Astrocyte (in vitro differentiated cells and primary cell): ENCODE data around the gene RSKR. TPM values are rescaled to one million over a fixed set of nuclear protein-coding genes. Genes with fewer than 3 reads are reported as not detected.

ENCODE experiments used
- DNase-seq: peaks from one replicate; pipeline ENCODE4 v3.0.0-alpha.2; 2010; ENCODE audit warnings: low read depth
- FAIRE-seq: peaks from 2 replicates; lab custom pipeline; 2011; peaks lifted over from hg19 to GRCh38; lab: Jason Lieb, UNC
- H2AFZ ChIP-seq: 2 replicates; pipeline ENCODE4 v1.6.0; 2012; ENCODE audit warnings: low read depth, low read length, inconsistent platforms
- H3K27ac ChIP-seq: 2 replicates; pipeline ENCODE4 v1.5.1; 2011; ENCODE audit warnings: low read depth, low read length, inconsistent platforms
- H3K27me3 ChIP-seq: 2 replicates; pipeline ENCODE4 v1.6.0; 2011; ENCODE audit warnings: low read length, inconsistent platforms; ENCODE audit not compliant: insufficient read depth
- H3K36me3 ChIP-seq: 2 replicates; pipeline ENCODE4 v1.5.1; 2011; ENCODE audit warnings: low read length, inconsistent platforms; ENCODE audit not compliant: insufficient read depth
- H3K4me1 ChIP-seq: 2 replicates; pipeline ENCODE4 v1.5.1; 2011; ENCODE audit warnings: low read length, inconsistent platforms; ENCODE audit not compliant: insufficient read depth
- H3K4me2 ChIP-seq: 2 replicates; pipeline ENCODE4 v1.6.0; 2012; ENCODE audit warnings: low read length, inconsistent platforms
- H3K4me3 ChIP-seq: 2 replicates; pipeline ENCODE4 v1.5.1; 2011; ENCODE audit warnings: low read depth, mild to moderate bottlenecking, low read length, inconsistent platforms; ENCODE audit not compliant: insufficient read depth
- H3K79me2 ChIP-seq: 2 replicates; pipeline ENCODE4 v1.6.0; 2012; ENCODE audit warnings: mild to moderate bottlenecking, low read length, inconsistent platforms; ENCODE audit not compliant: insufficient read depth
- H3K9ac ChIP-seq: 2 replicates; pipeline ENCODE4 v1.6.0; 2012; ENCODE audit warnings: mild to moderate bottlenecking, low read length, inconsistent platforms
- H3K9me3 ChIP-seq: 2 replicates; pipeline ENCODE4 v1.5.1; 2012; ENCODE audit warnings: low read depth, mild to moderate bottlenecking, low read length, inconsistent platforms; ENCODE audit not compliant: insufficient read depth
- H4K20me1 ChIP-seq: 2 replicates; pipeline ENCODE4 v1.6.0; 2012; ENCODE audit warnings: low read length, inconsistent platforms; ENCODE audit not compliant: insufficient read depth
- H3K27ac Mint-ChIP-seq: one replicate; pipeline ENCODE4 v1.8.0; 2021; ENCODE audit warnings: mild to moderate bottlenecking, mixed read lengths; ENCODE audit not compliant: unreplicated experiment
- H3K27me3 Mint-ChIP-seq: one replicate; pipeline ENCODE4 v1.8.0; 2021; ENCODE audit warnings: low read depth, mixed read lengths; ENCODE audit not compliant: unreplicated experiment
- H3K36me3 Mint-ChIP-seq: one replicate; pipeline ENCODE4 v1.8.0; 2021; ENCODE audit warnings: low read depth, mixed read lengths; ENCODE audit not compliant: unreplicated experiment
- H3K4me1 Mint-ChIP-seq: one replicate; pipeline ENCODE4 v1.8.0; 2021; ENCODE audit warnings: low read depth, mixed read lengths; ENCODE audit not compliant: unreplicated experiment
- H3K4me3 Mint-ChIP-seq: one replicate; pipeline ENCODE4 v1.8.0; 2021; ENCODE audit warnings: mild to moderate bottlenecking, moderate library complexity, mixed read lengths; ENCODE audit not compliant: unreplicated experiment
- H3K9me3 Mint-ChIP-seq: one replicate; pipeline ENCODE4 v1.8.0; 2021; ENCODE audit warnings: mild to moderate bottlenecking, mixed read lengths; ENCODE audit not compliant: unreplicated experiment
- CTCF ChIP-seq: IDR thresholded peaks from 2 replicates; pipeline ENCODE4 v1.5.1; 2011; ENCODE audit warnings: low read depth, mild to moderate bottlenecking, inconsistent platforms, low read length, moderate library complexity; ENCODE audit not compliant: insufficient read depth
- EZH2 ChIP-seq: IDR thresholded peaks from 2 replicates; pipeline ENCODE4 v1.6.1; 2012; ENCODE audit warnings: mild to moderate bottlenecking, low read length, inconsistent platforms; ENCODE audit not compliant: insufficient read depth
- total RNA-seq: library from RNA; stranded (reverse); gene quantifications from 2 replicates; pipeline ENCODE4 v1.2.1, GENCODE V29; 2021

Gene RSKR
- total RNA-seq, 1 donor from 2014 or later, result 13.5 TPM

- H3K27me3 ChIP-seq, result no peaks in the 10 kb centered on the region
- Mint-ChIP-seq H3K27ac (peak overlapping the region; percentile 91), H3K4me1 (peaks cover 4% of the 10 kb centered on the region), H3K9me3 (no peaks in the 10 kb centered on the region), H3K27me3 (no peaks in the 10 kb centered on the region), H3K36me3 (no peaks in the 10 kb centered on the region), H3K4me3 (peak overlapping the region; percentile 89)
- H3K36me3 ChIP-seq, result no peaks in the 10 kb centered on the region
- H3K9ac ChIP-seq, result peak overlapping the region; percentile 91
- H3K9me3 ChIP-seq, result no peaks in the 10 kb centered on the region
- DNase-seq (peak; percentile 88), FAIRE-seq (no peak)
- no peak for TF ChIP-seq EZH2
- no peak for TF ChIP-seq CTCF
- no peaks in the 10 kb centered on the region for H4K20me1 ChIP-seq
- H3K4me1 ChIP-seq, result peaks cover 9% of the 10 kb centered on the region
- peak overlapping the region; percentile 83 for H3K4me3 ChIP-seq
- peak overlapping the region; percentile 93 for H3K27ac ChIP-seq
- H3K4me2 ChIP-seq, result peak overlapping the region; percentile 92
- peaks cover 24% of the 10 kb centered on the region for H3K79me2 ChIP-seq
- H2AFZ ChIP-seq, result peak overlapping the region; percentile 88
Measured at GRCh38 chr17:28599311-28600184, 14.4 kb downstream of the RSKR start.

GRCh38 chr17:28598799-28599310 lies 15.1 kb downstream of the RSKR start, which contains the start of gene SPAG5:
Gene SPAG5 (minus strand): TSS chr17:28599025. CDS start chr17:28598946, 79 bp downstream.
- H3K4me1 ChIP-seq, result peaks cover 9% of the 10 kb centered on the region
- Mint-ChIP-seq H3K36me3 (no peaks in the 10 kb centered on the region), H3K9me3 (no peaks in the 10 kb centered on the region), H3K4me1 (peaks cover 4% of the 10 kb centered on the region), H3K27me3 (no peaks in the 10 kb centered on the region), H3K4me3 (peak within 1 kb of the TSS; percentile 89), H3K27ac (peak within 1 kb of the TSS; percentile 91)
- DNase-seq (peak; percentile 79), FAIRE-seq (no peak)
- no peak for TF ChIP-seq CTCF
- TF ChIP-seq EZH2, result no peak
- peak within 1 kb of the TSS; percentile 93 for H3K27ac ChIP-seq
- peak within 1 kb of the TSS; percentile 92 for H3K4me2 ChIP-seq
- peaks cover 24% of the 10 kb centered on the region for H3K79me2 ChIP-seq
- peak within 1 kb of the TSS; percentile 91 for H3K9ac ChIP-seq
- no peaks in the 10 kb centered on the region for H3K36me3 ChIP-seq
- peak within 1 kb of the TSS; percentile 83 for H3K4me3 ChIP-seq
- H4K20me1 ChIP-seq, result no peaks in the 10 kb centered on the region
- no peaks in the 10 kb centered on the region for H3K27me3 ChIP-seq
- H3K9me3 ChIP-seq, result no peaks in the 10 kb centered on the region
- peak within 1 kb of the TSS; percentile 88 for H2AFZ ChIP-seq

- no peaks in the 10 kb centered on the region for H3K27me3 Mint-ChIP-seq
- H3K27ac ChIP-seq, result peak overlapping the region; percentile 93
Measured at GRCh38 chr17:28598389-28598788, 15.6 kb downstream of the RSKR start.

More at GRCh38 chr17:28598389-28598788, 15.6 kb downstream of the RSKR start:
- H3K9me3 ChIP-seq, result no peaks in the 10 kb centered on the region
- Mint-ChIP-seq H3K4me1 (peaks cover 4% of the 10 kb centered on the region), H3K36me3 (no peaks in the 10 kb centered on the region), H3K27ac (peak overlapping the region; percentile 56), H3K9me3 (no peaks in the 10 kb centered on the region), H3K4me3 (peak overlapping the region; percentile 89)
- no peak for TF ChIP-seq CTCF
- no peak for TF ChIP-seq EZH2
- H3K79me2 ChIP-seq, result peaks cover 24% of the 10 kb centered on the region
- H3K9ac ChIP-seq, result peak overlapping the region; percentile 91
- no peaks in the 10 kb centered on the region for H4K20me1 ChIP-seq
- no peaks in the 10 kb centered on the region for H3K36me3 ChIP-seq
- H3K27me3 ChIP-seq, result no peaks in the 10 kb centered on the region
- no peak for DNase-seq
- peak overlapping the region; percentile 92 for H3K4me2 ChIP-seq
- peak overlapping the region; percentile 88 for H2AFZ ChIP-seq
- H3K4me3 ChIP-seq, result peak overlapping the region; percentile 83
- peaks cover 9% of the 10 kb centered on the region for H3K4me1 ChIP-seq
- no peak for FAIRE-seq
